ENCODE data around the gene GSDME. TPM values are rescaled to one million over a fixed set of nuclear protein-coding genes. Genes with fewer than 3 reads are reported as not detected.

The GSDME gene
- total and polyA plus RNA-seq, 8 donors = 8.3 to 16.6 (median 12.4) TPM

GRCh38 chr7:24728121-24728500 is 29.2 kb downstream of the GSDME start:
- Histone ChIP-seq H3K4me1 (no peaks in the 10 kb centered on the region), H3K36me3 (no peaks in the 10 kb centered on the region), H3K4me3 (no peak overlapping the region), H3K27ac (no peak overlapping the region), H3K9me3 (no peaks in the 10 kb centered on the region), H3K27me3 (no peaks in the 10 kb centered on the region)
- no peak for ATAC-seq
- DNase-seq = peak in 1 of 4 donors; percentile 43
- no peak for TF ChIP-seq CTCF (IDR thresholded peaks at IDR 0.05)
- intact Hi-C loops (cut with DNase I) = no loop called here

- ATAC-seq = no peak
- intact Hi-C loops (cut with DNase I) = no loop called here
Observed at GRCh38 chr7:24727154-24728120, 29.8 kb downstream of the GSDME start.

GRCh38 chr7:24725554-24726241 is 31.6 kb downstream of the GSDME start:
- Histone ChIP-seq H3K27ac (no peak overlapping the region), H3K4me3 (no peak overlapping the region), H3K9me3 (no peaks in the 10 kb centered on the region), H3K27me3 (no peaks in the 10 kb centered on the region), H3K4me1 (no peaks in the 10 kb centered on the region), H3K36me3 (no peaks in the 10 kb centered on the region)
- DNase-seq (peak in 1 of 4 donors; percentile 47), ATAC-seq (no peak)
- intact Hi-C loops (cut with DNase I) = no loop called here
- TF ChIP-seq CTCF (IDR thresholded peaks at IDR 0.05) = no peak

More at GRCh38 chr7:24727154-24728120, 29.8 kb downstream of the GSDME start:
- TF ChIP-seq CTCF (IDR thresholded peaks at IDR 0.05) = no peak
- Histone ChIP-seq H3K27ac (no peak overlapping the region), H3K4me3 (no peak overlapping the region), H3K27me3 (no peaks in the 10 kb centered on the region), H3K4me1 (no peaks in the 10 kb centered on the region), H3K36me3 (no peaks in the 10 kb centered on the region), H3K9me3 (no peaks in the 10 kb centered on the region)
- DNase-seq = peak in 1 of 4 donors; percentile 40

- intact Hi-C loops (cut with DNase I) = no loop called here
Observed at GRCh38 chr7:24724451-24725190, 32.6 kb downstream of the GSDME start.

More at GRCh38 chr7:24724451-24725190, 32.6 kb downstream of the GSDME start:
- H3K4me1 ChIP-seq = no peaks in the 10 kb centered on the region
- no peak overlapping the region for H3K27ac ChIP-seq
- H3K9me3 ChIP-seq = no peaks in the 10 kb centered on the region
- no peak overlapping the region for H3K4me3 ChIP-seq
- no peak for TF ChIP-seq CTCF (IDR thresholded peaks at IDR 0.05)
- peak in 1 of 4 donors; percentile 38 for DNase-seq
- H3K36me3 ChIP-seq = no peaks in the 10 kb centered on the region
- ATAC-seq = no peak
- H3K27me3 ChIP-seq = no peaks in the 10 kb centered on the region

Measured in left lung (tissue), 10 donors.